Stimulated activated CD8-positive, alpha-beta memory T cell treated with anti-CD3 and anti-CD28 coated beads, Interleukin-4, amount 100 ng/mL, for 1 hour (primary cell): ENCODE data around the gene ENTREP3.
"Not testable (repeated sequence)": the region's sequence is repeated elsewhere in the genome, so short reads cannot be mapped to it uniquely, and the experiment has no call there.

Experiments used
- DNase-seq, 2 donors: peaks; one replicate each; pipeline ENCODE4 v3.0.0-alpha.2; 2020; ENCODE audit warnings: low read depth in 2 of 2, low spot score in 1 of 2

The ENTREP3 gene

DNA sequence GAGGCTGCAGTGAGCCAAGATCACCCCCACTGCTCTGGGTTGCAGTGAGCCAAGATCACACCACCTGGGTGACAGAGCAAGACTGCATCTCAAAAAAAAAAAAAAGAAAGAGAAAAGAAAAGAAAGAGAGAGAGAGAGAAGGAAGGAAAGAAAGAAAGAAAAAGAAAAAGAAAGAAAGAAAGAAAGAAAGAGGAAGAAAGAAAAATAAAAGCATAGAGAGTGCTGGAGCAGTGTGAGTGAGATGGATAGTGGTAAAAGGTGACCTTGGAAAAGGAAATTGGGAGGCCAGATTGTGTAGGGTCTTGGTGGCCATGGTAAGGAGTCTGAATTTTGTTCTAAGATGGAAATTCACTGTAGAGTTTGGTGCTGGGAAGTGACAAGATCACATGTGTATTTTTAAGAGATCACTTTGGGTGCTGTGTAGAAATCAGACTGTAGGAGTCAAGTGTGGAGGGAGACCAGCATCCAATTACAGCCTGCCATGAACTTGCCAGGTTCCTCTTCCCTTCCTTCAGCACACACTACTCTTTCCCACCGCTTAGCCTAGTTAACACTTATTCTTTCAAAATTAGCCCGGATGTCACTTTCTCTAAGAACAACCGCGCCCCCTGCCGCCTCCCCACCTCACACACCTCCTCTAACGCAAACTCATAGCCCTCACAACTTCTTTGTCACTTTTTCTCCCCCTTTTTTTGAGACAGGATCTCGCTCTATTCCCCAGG is 28.9 kb downstream of the ENTREP3 start:
- DNase-seq: peak; percentile 68 to 90

DNA sequence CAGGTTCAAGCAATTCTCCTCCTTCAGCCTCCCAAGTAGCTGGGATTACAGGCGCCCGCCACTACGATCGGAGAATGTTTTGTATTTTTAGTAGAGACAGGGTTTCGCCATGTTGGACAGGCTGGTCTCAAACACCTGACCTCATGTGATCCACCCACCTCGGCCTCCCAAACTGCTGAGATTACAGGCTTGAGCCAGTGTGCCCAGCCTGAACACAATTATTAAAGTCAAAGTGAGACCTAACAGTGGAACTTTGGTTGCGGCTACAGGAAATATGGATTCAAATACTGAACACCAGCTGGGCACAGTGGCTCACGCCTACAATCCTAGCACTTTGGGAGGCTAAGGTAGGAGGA is 29.9 kb downstream of the ENTREP3 start:
- DNase-seq: not testable (repeated sequence)

DNA sequence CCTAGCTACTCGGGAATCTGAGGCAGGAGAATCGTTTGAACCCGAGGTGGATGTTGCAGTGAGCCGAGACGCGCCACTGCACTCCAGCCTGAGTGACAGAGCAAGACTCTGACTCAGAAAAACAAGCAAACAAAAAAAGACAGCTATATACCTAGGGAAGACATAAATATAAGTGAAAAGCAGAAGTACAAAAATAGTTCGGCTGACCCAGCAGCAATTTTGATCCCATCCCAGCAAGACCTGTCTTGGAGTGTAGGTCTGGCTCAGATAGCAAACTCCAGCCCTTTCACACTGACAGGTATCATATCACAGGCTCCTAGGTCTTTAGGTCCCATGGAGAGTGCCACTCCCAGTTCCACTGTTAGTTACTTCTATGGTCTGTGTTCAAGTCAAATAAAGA is 32.2 kb downstream of the ENTREP3 start:
- DNase-seq: no peak

DNA sequence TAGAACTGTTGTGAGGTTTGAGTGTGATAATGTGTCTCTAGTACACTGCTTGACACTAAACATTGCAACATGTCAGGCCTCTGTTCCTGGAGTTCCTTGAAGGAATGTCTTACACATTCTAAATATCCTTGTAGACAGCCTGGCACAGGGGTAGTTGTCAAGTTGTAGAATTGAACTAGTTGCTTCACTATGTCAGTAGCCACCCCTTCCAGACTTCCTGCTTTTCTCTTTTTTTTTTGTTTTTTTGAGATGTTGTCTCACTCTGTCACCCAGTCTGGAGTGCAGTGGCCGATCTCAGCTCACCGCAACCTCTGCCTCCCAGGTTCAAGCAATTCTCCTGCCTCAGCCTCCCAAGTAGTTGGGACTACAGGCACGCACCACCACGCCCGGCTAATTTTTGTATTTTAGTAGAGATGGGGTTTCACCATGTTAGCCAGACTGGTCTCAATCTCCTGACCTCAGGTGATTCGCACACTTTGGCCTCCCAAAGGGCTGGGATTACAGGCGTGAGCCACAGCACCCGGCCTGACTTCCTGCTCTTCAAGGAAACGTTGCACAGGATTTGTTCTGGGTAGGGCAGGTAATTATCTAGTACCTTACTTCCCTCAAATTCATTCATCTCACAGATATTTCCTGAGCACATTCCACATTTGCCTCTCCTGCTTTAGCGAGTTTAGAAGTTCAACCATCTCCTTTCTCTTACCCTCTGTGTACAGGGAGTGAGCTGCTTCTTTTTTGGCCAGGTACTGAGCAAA is 34.9 kb downstream of the ENTREP3 start:
- DNase-seq: not testable (repeated sequence)

DNA sequence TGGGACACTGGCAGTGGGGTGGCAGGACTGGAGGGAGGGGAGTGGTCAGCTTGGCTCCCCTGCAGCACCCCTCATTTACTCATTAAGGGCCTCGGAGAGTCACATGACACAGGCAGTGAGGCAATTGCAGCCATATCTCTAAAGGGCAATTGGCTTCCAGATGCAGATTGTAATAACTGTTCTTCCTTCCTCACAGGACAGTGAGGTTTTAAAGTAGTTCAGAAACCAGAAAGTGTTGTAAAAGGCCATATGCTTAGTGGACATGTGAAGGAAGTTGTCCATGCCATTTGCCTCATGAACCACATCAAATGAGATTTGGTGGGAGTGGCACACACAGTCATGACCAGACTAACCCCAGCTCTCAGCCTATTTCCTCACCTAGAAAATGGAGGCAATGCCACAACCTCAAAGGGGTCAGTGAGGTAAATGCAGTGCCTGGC is 35.7 kb downstream of the ENTREP3 start:
- DNase-seq: no peak

DNA sequence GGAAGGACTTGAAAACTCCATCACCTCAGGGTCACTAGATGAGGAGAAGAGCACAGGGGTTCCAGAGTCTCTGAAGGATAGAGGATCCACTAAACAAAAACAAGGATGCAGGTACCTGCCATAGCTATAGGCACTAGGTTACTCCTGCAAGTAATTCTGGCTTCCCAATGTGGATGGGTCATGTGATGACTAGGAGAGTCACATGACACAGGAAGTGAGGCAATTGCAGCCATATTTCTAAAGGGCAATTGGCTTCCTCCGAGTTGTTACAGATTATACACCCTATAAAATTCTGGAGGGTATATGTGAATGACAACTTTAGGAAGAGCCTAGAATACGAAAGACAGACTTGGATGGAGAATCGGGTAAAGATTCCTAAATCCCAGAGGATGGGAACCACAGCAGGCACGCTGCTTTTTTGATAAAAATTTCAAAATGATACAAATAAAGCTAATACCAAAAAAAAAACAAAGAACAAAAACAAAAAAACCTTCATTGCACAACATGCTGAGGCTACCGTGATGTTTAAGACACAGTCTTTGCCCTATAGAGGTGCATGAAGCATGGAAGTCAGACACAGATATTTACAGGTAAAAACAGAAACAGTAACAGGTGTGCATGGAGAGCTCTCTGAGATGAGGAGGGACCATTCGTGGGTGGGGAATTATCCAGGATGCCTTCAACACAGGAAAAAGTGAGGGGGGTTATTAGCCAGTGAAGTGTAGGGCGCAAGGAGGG is 36.3 kb downstream of the ENTREP3 start:
- no peak for DNase-seq

DNA sequence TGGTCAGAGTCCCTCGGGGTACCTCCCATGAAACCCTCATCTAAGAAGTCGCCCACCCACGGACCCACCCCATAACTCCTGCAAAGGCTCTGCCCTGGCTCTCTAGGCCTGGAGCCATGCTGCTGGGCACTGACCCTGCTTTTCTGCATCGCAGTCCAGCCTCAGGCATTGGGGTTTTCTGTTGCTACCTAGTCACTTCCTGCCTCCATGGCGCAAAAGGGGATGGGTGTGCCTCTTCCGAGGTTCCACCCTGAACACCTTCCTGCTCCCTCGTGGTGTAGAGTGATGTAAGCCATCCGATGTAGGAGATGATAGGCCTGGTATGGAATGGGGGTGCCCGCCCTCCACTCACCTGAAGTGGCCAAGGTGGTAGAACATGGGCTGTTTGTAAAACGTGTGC is 40.6 kb downstream of the ENTREP3 start:
- DNase-seq: not testable (repeated sequence)

DNA sequence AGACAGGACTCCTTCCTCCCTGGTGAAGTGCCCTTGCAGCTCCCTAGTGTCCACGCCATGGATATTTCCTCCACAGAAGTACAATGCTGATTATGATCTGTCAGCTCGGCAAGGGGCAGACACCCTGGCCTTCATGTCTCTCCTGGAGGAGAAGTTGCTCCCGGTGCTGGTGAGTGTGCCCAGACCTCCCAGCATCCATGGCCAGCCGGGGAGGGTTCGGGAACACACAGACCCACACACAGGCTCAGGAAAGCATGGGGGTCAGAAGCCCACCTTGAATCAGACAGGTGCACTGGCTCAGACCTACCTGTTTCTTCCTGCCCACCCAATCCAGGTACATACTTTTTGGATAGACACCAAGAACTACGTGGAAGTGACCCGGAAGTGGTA is 43.2 kb downstream of the ENTREP3 start:
- not testable (repeated sequence) for DNase-seq

DNA sequence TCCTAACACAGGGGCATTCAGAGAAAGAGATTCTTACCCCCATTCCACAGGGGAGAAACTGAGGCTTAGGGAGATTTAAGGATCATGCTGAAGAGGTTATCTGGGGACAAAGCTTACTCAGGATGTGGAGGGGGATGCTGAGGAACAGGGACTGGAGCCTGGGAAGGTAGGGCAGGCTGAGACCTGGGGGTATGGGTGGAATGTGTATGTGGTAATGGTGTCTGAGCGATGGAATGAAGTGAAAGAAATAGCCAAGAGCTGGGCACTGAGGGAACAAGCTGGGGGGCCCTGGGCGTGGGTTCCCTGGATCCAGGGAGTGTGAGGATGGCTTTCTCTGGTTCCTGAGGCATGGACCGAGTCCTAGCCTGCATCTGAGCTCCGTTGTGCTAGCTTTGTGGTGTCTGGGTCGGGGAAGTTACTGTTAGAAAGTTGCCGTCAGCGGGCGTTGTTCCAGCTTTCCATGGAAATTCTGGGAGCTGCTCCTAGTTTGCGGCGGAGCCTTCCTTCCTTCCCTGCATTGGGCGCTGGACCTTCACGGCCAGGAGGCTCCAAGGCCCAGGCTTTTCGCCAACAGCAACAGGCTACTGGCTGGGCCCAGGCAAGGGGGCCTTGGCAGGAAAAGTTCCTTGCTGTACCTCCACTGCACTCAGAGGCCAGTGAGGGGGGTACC is 43.8 kb downstream of the ENTREP3 start:
- not testable (repeated sequence) for DNase-seq

DNA sequence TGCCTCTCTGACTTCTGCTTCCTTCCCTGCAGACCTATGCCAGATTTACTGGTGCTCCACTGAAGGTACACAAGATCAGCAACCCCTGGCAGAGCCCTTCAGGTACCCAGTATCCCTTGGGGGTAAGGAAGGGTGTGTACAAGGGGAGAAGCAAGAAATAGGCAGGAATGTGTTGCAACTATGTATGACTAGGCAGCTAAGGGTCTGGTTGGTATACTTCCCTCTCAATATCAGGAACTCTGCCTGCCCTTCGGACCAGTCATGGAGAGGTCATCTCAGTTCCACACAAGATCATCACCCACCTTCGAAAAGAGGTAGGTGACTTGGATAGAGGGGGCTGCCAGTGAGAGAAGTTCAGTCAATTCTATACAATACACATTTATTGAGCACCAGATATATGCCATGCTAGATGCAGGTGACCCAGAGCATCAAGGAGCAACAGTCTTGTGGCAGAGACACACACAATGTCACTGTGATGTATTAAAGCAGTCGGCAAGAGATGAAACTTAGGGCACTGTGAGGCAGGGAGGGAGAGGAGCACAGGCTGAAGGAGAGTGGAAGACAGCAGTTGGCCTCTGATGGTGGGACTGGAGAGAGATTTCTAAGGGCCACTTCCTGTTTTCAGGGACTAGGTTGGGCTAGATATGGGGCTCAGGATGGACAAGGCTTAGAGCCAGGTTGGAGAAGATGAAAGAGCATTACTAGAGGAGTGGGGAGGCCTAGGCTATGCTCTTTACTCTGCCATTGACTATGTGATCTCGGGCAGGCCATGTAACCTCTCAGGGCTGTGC is 44.8 kb downstream of the ENTREP3 start:
- no peak for DNase-seq

DNA sequence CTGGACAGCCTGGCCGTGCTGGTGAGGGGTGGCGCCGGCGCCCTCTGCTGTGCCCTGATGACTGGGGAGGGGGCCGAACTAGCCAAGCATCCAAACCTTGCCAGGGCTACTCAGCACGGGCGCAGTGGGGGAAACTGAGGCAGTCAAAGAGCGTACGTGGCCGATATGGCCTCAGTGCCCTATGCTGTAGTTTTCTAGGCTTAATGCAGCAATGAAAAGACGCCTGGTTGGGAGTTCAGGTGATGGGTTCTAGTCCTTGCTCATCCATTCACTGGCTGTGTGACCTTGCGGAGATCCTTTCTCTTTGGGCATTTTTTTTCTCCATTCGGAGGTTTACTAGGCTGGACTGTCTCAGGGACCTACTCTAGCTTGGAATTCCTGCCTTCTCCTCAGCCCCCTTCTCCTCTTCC is 46.0 kb downstream of the ENTREP3 start:
- no peak for DNase-seq

DNA sequence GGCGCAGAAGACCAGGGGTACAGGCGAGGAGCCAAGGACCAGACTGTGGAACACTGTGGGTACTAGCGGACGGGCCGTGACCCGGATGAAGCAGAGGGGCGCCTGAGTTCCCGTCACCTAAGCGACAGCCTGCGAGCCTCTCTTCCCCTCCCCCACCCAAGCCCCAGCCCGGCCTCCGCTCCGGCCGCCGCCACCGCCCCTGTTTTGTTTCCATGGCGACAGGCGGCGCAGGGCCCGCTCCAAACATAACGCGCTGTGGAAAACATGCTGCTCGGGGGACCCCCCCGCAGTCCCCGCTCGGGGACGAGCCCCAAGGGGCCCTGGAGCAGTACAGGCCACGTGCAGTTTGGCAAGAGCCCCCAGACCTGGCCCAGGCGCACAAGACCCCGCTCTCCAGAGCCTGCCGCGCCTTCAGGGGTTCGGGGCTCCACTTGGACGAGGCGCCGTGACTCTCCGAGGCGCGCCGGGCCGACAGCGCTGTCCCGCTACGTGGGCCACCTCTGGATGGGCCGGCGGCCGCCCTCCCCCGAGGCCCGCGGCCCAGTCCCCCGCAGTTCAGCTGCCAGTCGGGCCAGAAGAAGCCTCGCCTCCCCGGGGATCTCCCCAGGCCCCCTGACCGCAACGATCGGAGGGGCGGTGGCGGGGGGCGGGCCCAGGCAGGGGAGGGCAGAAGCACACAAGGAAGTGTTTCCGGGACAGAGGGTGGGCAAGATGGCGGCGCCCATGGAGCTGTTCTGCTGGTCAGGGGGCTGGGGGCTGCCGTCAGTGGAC is 46.6 kb downstream of the ENTREP3 start, which contains the start of gene MTX1:
Gene MTX1, plus strand, starts transcription at position 155 of the 771 bp plus-strand sequence. Its CDS starts 110 bp downstream, at position 265.
- peak; percentile 80 to 81 for DNase-seq

DNA sequence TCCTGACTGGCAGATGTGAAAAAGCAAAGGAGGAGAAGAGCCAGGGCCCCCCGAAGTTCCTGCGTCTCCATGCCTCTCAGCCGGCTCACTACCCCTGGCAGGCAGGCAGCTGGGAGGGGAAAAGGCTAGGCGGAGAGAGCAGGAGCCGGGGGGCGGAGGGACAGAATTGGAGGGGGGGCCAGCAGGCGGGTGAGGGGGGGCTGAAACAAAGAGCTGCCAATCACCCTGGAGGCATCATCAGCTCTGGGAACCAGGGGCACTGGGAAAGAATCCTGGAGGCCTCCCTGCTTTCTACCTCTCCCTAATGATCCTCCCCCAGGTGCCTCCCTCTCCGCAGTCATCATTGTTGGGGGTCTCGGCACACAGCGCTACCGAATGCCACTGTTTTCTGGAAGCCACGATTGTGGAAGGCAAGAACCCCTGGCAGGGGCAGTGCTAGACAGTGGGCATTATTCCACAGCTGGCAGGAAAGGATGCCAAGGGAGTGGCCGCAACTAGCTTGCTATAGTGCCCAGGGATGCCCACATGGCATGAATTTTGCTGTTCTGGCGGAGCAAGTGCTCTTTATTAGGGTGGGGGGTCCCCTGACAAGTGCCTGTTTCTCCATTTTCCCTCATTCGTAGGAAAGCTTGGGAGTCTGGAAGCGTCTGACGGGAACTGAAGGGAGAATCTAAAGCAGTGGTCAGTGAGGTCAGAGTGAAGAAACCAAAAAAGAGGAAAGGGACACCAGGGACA is 47.3 kb downstream of the ENTREP3 start, which contains the start of gene THBS3:
Gene THBS3, minus strand, starts transcription at position 92 of the 735 bp plus-strand sequence. Its CDS starts 21 bp downstream, at position 71.
- no peak for DNase-seq

DNA sequence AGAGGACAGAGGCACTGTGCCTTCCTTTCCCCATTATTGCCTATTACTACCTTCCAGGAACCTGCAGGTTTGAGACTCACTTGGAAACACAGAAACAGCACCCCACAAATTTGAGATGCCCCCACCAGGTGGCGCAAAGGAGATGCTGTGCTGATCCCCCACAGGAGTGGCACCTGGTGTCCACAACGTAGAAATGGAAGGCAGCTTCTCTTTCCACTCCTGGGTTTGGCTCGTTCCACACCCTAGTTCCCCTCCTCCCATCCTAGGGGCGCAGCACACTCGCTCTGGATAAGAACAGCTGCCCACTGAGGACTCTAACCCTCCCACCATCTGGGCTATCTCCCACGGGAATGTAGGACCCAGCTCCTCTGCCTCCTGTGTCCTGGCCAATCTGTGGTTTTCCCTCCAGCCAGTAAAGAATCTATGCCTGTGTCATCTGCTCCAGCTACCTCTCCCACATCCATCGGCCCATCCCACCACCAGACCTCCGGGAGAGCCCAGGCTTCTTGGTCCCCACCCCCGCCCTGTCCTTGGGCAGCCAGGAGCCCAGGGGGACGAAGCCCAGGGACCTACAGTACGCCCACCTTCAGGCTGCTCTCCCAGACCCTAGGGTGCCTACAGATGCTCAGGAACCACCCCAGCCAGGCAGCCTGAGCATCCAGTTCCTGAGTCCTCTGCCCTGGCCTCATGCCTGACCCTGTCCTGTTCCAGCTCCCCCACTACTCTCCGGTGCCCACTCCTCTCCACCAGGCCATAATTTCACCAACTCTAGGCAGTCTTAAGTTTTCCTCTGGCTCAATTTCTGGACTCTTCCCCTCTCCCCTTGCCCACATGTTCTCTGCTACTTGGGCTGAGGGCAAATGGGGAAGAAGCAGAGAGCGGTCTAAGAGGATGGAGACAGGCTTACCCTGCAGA is 48.1 kb downstream of the ENTREP3 start:
- peak; percentile 88 to 91 for DNase-seq

DNA sequence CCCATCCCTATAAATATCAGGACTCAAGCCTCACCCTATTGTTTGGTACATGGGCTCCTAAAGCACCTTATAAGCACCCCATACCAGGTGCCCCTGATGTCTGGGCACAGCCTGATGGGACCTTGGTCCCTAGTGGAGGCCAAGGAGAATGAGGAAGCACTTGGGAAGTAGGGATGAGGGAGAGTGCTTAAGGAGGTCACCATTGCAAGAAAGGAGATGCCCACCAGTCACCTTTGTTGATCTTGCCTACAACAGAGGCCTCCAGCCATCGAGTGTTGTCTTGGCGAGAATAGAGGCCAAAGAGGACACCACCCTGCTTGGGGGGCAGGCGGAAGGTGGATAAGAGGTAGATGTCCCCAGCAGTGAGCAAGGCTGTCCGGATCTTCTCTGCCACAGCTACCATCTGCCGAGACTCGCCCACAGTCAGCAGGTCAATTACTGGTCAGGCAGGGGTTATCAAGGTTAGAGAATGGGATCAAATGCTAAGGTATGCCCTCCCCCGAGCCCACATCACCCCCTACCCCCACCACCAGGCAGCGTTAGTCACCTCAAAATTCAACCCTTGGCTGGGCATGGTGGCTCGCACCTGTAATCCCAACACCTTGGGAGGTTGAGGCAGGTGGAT is 49.2 kb downstream of the ENTREP3 start:
- no peak for DNase-seq

DNA sequence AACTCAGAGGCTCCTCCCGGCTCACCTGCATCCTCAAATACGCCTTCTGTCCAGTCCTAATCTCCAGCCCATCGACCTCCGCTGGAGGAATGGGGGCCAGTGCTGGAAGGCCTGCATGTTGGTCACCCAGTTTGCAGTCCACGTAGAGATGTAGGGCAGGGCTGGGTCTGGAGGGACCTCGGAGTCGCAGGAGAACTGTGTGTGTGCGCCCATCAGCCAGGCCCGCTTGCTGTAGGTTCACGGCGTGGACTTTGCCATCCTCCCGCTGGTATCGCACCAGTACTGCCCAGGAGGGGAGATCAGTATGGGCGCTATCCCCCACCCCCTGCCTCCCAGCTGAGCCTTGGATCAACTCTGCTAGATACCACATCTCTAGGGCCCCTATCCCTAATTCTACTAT is 50.2 kb downstream of the ENTREP3 start:
- no peak for DNase-seq
